ENCODE measurements around the gene BAIAP2L2.

BAIAP2L2 gene

DNA sequence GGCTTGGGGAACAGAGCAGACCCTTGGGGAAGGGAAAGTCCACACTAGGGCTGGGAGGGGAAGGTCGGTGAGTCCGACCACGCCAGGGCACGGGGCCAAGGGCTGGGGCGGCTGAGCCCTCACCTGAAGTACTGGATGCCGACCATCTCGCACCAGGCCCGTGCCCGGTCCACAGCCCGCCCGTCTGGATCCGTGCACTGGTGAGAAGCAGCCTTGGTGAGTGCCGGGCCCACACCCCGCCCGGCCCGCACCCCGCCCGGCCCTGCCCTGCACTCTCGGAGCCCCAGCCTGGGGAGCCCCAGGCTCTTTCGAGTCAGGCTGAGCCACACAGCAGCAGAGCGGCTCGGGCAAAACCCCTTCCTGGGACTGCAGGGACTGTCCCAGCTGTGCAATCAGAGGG lies 1.9 kb upstream of the BAIAP2L2 start:
- peaks cover 0 to 18% (median 4%) of the 10 kb centered on the region in 4 donors for H3K4me1 ChIP-seq
- H3K27me3 ChIP-seq: no peaks in the 10 kb centered on the region
- no peak overlapping the region for H3K27ac ChIP-seq
- TF ChIP-seq CTCF (IDR thresholded peaks at IDR 0.05): no peak
- peaks cover 0 to 32% (median 11%) of the 10 kb centered on the region in 3 donors for H3K36me3 ChIP-seq
- DNase-seq: no peak
- intact Hi-C loops (cut with DNase I; ENCODE audit: low total_unique reads): loop anchor here (5.0 to 10.0 kb wide), 2 partner anchors 82 to 240 kb away; no protein-coding TSS in a partner anchor
- no peak overlapping the region for H3K4me3 ChIP-seq
- no peaks in the 10 kb centered on the region for H3K9me3 ChIP-seq

GRCh38 chr22:38111925-38112355 lies 1.5 kb upstream of the BAIAP2L2 start:
- intact Hi-C loops (cut with DNase I; ENCODE audit: low total_unique reads): loop anchor here (5.0 to 10.0 kb wide), 2 partner anchors 83 to 240 kb away; no protein-coding TSS in a partner anchor
- no peaks in the 10 kb centered on the region for H3K9me3 ChIP-seq
- H3K4me3 ChIP-seq: no peak overlapping the region
- H3K27ac ChIP-seq: no peak overlapping the region
- TF ChIP-seq CTCF (IDR thresholded peaks at IDR 0.05): no peak
- peaks cover 0 to 18% (median 4%) of the 10 kb centered on the region in 4 donors for H3K4me1 ChIP-seq
- peaks cover 0 to 32% (median 11%) of the 10 kb centered on the region in 3 donors for H3K36me3 ChIP-seq
- H3K27me3 ChIP-seq: no peaks in the 10 kb centered on the region
- DNase-seq: no peak

DNA sequence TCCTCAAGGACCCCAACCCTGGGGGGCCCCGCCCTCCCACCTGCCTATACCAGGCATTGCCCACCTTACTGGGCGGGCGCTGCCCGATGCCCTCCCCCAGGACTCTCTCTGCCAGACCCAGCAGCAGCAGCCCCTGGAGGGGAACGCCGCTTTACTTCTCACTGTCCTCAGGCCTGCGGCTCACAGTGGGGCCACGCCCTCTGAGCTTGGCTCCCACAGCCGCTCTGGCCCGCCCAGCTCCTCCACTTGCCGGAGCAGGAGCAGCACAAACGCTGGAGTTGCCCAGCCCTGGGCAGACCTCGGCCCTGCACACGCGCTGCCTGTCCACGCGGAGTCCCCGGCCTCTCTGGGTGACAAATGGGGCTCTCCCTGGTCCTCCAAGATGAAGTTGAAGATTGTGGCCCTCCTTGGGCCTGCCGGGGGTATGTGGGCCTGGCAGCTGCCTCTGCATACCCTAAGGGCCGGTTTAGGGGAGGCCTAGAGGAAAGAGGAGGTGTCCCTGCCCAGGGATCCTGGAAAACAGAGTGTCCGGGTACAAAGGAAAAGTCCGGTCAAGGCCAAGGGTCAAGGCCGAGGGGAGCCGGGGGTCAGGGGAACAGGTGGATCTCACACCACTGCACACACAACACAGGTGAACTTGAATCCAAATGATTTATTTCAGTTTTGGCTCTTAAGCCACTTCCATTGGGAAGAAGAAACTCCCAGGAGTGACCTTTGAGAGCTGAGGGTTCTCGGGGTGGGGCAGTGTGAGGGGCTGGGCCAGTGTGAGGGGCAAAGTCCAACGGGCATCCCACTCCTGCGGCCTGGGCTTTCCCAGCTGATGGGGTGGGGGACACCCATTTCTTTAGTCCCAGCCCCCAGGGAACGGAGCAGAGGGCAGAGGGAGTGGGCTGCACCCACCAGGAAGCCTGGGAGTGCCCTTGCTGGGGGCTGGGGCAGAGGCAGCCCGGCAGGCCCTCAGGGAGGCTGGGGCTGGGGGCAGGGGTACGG lies 674 bp upstream of the BAIAP2L2 start:
- TF ChIP-seq CTCF (IDR thresholded peaks at IDR 0.05): no peak
- intact Hi-C loops (cut with DNase I; ENCODE audit: low total_unique reads): loop anchor here (5.0 to 10.0 kb wide), 2 partner anchors 84 to 241 kb away; no protein-coding TSS in a partner anchor
- Histone ChIP-seq H3K4me3 (no peak overlapping the region), H3K27me3 (no peaks in the 10 kb centered on the region), H3K27ac (no peak overlapping the region), H3K36me3 (peaks cover 0 to 31% (median 11%) of the 10 kb centered on the region in 3 donors), H3K4me1 (peaks cover 0 to 18% (median 4%) of the 10 kb centered on the region in 4 donors), H3K9me3 (no peaks in the 10 kb centered on the region)
- DNase-seq: no peak

GRCh38 chr22:38109371-38110001 lies 998 bp downstream of the BAIAP2L2 start:
- intact Hi-C loops (cut with DNase I; ENCODE audit: low total_unique reads): loop anchor here (5.0 to 10.0 kb wide), 2 partner anchors 85 to 243 kb away; no protein-coding TSS in a partner anchor
- Histone ChIP-seq H3K36me3 (peaks cover 0 to 21% (median 11%) of the 10 kb centered on the region in 3 donors), H3K4me3 (no peak overlapping the region), H3K27me3 (no peaks in the 10 kb centered on the region), H3K27ac (no peak overlapping the region), H3K9me3 (no peaks in the 10 kb centered on the region), H3K4me1 (peaks cover 0 to 11% (median 2%) of the 10 kb centered on the region in 4 donors)
- DNase-seq: no peak
- no peak for TF ChIP-seq CTCF (IDR thresholded peaks at IDR 0.05)

DNA sequence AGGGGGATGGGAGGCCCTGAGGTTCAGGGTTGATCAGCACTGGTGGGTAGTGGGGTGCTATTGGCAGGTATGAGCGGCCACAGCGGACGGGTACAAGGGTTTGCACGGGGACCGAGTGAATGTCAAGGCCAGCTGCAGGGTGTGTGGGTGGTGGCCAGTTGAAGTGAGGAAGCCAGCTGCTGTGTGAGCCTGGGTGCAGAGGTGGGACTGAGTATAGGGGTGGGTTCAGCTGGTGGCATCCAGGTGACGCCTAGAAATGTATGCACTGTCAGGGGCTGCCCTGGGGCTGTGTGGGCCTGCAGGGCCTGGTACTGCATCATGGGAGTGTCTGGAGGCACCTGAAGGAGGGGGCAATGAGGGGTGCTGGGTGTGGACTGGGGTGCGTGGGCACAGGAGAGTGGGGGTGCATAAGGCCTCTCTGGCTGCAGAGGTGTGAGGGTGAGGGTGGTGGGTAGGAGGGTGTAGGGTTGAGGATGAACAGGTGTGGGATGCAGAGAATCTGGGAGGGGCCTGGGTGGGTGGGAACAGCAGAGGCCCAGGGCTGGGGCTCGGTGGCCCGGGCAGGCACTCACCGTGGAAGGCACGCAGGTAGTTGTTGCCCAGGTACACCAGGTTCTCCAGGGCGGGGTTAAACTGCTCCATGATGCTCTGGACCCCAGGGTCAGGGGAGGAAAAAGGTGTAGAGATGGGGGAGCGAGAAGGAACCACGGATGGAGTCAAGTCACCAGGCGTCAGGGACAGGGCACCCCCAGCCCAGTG lies 1.7 kb downstream of the BAIAP2L2 start:
- no peak for TF ChIP-seq CTCF (IDR thresholded peaks at IDR 0.05)
- Histone ChIP-seq H3K27me3 (no peaks in the 10 kb centered on the region), H3K9me3 (no peaks in the 10 kb centered on the region), H3K4me3 (no peak overlapping the region), H3K36me3 (peaks cover 0 to 21% (median 11%) of the 10 kb centered on the region in 3 donors), H3K4me1 (peaks cover 0 to 8% (median 0%) of the 10 kb centered on the region in 4 donors), H3K27ac (no peak overlapping the region)
- intact Hi-C loops (cut with DNase I; ENCODE audit: low total_unique reads): no loop called here
- DNase-seq: no peak

All from tibial artery (tissue), 4 donors.